T-helper 2 cell treated with Interferon-gamma antibody and Interleukin-4, amounts not matched to agents 5 μg/mL and 100 μg/mL, for 36 hours (primary cell): ENCODE results near the gene RFT1.

ENCODE experiments used
- DNase-seq: peaks from one replicate; pipeline ENCODE4 v3.0.0; 2021; ENCODE audit warnings: low spot score
- H3K27ac Mint-ChIP-seq: one replicate; pipeline ENCODE4 v1.8.0; 2021; ENCODE audit warnings: mild to moderate bottlenecking, mixed read lengths
- H3K27me3 Mint-ChIP-seq: one replicate; pipeline ENCODE4 v1.8.0; 2021; ENCODE audit warnings: low read depth, mixed read lengths
- H3K36me3 Mint-ChIP-seq: one replicate; pipeline ENCODE4 v1.8.0; 2021; ENCODE audit warnings: low read depth, mixed read lengths
- H3K4me1 Mint-ChIP-seq: one replicate; pipeline ENCODE4 v1.8.0; 2021; ENCODE audit warnings: low read depth, mixed read lengths
- H3K4me3 Mint-ChIP-seq: one replicate; pipeline ENCODE4 v1.8.0; 2022; ENCODE audit warnings: mild to moderate bottlenecking, moderate library complexity, mixed read lengths
- H3K9me3 Mint-ChIP-seq: one replicate; pipeline ENCODE4 v1.8.0; 2021; ENCODE audit warnings: mixed read lengths

Gene RFT1

GRCh38 chr3:53149006-53149690 lies 18.9 kb upstream of the RFT1 start:
- no peak for DNase-seq
- Mint-ChIP-seq H3K27me3 (peaks cover 7% of the 10 kb centered on the region), H3K4me3 (no peak overlapping the region), H3K27ac (no peak overlapping the region), H3K36me3 (no peaks in the 10 kb centered on the region), H3K9me3 (no peaks in the 10 kb centered on the region), H3K4me1 (no peaks in the 10 kb centered on the region)

GRCh38 chr3:53147903-53148400 lies 17.7 kb upstream of the RFT1 start:
- Mint-ChIP-seq H3K4me1 (no peaks in the 10 kb centered on the region), H3K36me3 (no peaks in the 10 kb centered on the region)

GRCh38 chr3:53147151-53147902 lies 17.1 kb upstream of the RFT1 start:
- Mint-ChIP-seq H3K27me3 (no peaks in the 10 kb centered on the region), H3K4me1 (no peaks in the 10 kb centered on the region), H3K36me3 (no peaks in the 10 kb centered on the region), H3K9me3 (no peaks in the 10 kb centered on the region), H3K4me3 (no peak overlapping the region), H3K27ac (no peak overlapping the region)
- DNase-seq = no peak

More at GRCh38 chr3:53147903-53148400, 17.7 kb upstream of the RFT1 start:
- Mint-ChIP-seq H3K9me3 (no peaks in the 10 kb centered on the region), H3K27me3 (no peaks in the 10 kb centered on the region), H3K27ac (no peak overlapping the region), H3K4me3 (no peak overlapping the region)
- no peak for DNase-seq

GRCh38 chr3:53146319-53146891 lies 16.2 kb upstream of the RFT1 start:
- DNase-seq = no peak
- Mint-ChIP-seq H3K4me1 (no peaks in the 10 kb centered on the region), H3K9me3 (no peaks in the 10 kb centered on the region), H3K27ac (no peak overlapping the region), H3K4me3 (no peak overlapping the region), H3K36me3 (no peaks in the 10 kb centered on the region), H3K27me3 (no peaks in the 10 kb centered on the region)

- no peaks in the 10 kb centered on the region for H3K36me3 Mint-ChIP-seq
Observed at GRCh38 chr3:53145713-53146080, 15.5 kb upstream of the RFT1 start.

GRCh38 chr3:53144862-53145712 lies 14.9 kb upstream of the RFT1 start:
- Mint-ChIP-seq H3K27me3 (no peaks in the 10 kb centered on the region), H3K4me1 (no peaks in the 10 kb centered on the region), H3K36me3 (no peaks in the 10 kb centered on the region), H3K9me3 (no peaks in the 10 kb centered on the region), H3K27ac (no peak overlapping the region), H3K4me3 (no peak overlapping the region)
- no peak for DNase-seq

More at GRCh38 chr3:53145713-53146080, 15.5 kb upstream of the RFT1 start:
- no peak for DNase-seq
- no peaks in the 10 kb centered on the region for H3K27me3 Mint-ChIP-seq
- no peaks in the 10 kb centered on the region for H3K9me3 Mint-ChIP-seq
- no peak overlapping the region for H3K27ac Mint-ChIP-seq
- H3K4me1 Mint-ChIP-seq = no peaks in the 10 kb centered on the region
- no peak overlapping the region for H3K4me3 Mint-ChIP-seq

GRCh38 chr3:53144446-53144845 lies 14.2 kb upstream of the RFT1 start:
- H3K27ac Mint-ChIP-seq = no peak overlapping the region
- no peaks in the 10 kb centered on the region for H3K4me1 Mint-ChIP-seq
- H3K36me3 Mint-ChIP-seq = no peaks in the 10 kb centered on the region
- H3K4me3 Mint-ChIP-seq = no peak overlapping the region
- H3K27me3 Mint-ChIP-seq = no peaks in the 10 kb centered on the region
- no peaks in the 10 kb centered on the region for H3K9me3 Mint-ChIP-seq
- DNase-seq = no peak

GRCh38 chr3:53142986-53143385 lies 12.8 kb upstream of the RFT1 start:
- Mint-ChIP-seq H3K27ac (no peak overlapping the region), H3K27me3 (no peaks in the 10 kb centered on the region), H3K4me3 (no peak overlapping the region), H3K9me3 (no peaks in the 10 kb centered on the region), H3K4me1 (no peaks in the 10 kb centered on the region), H3K36me3 (no peaks in the 10 kb centered on the region)
- DNase-seq = no peak

GRCh38 chr3:53140847-53141845 lies 10.9 kb upstream of the RFT1 start:
- no peak for DNase-seq
- no peak overlapping the region for H3K27ac Mint-ChIP-seq
- H3K36me3 Mint-ChIP-seq = no peaks in the 10 kb centered on the region
- H3K4me1 Mint-ChIP-seq = no peaks in the 10 kb centered on the region
- H3K27me3 Mint-ChIP-seq = no peaks in the 10 kb centered on the region
- no peak overlapping the region for H3K4me3 Mint-ChIP-seq
- no peaks in the 10 kb centered on the region for H3K9me3 Mint-ChIP-seq

GRCh38 chr3:53139906-53140846 lies 9.9 kb upstream of the RFT1 start:
- no peaks in the 10 kb centered on the region for H3K4me1 Mint-ChIP-seq
- no peaks in the 10 kb centered on the region for H3K27me3 Mint-ChIP-seq
- H3K9me3 Mint-ChIP-seq = no peaks in the 10 kb centered on the region
- DNase-seq = no peak
- H3K4me3 Mint-ChIP-seq = no peak overlapping the region
- no peak overlapping the region for H3K27ac Mint-ChIP-seq
- H3K36me3 Mint-ChIP-seq = no peaks in the 10 kb centered on the region

GRCh38 chr3:53137835-53138446 lies 7.7 kb upstream of the RFT1 start:
- Mint-ChIP-seq H3K27me3 (no peaks in the 10 kb centered on the region), H3K4me3 (no peak overlapping the region), H3K36me3 (no peaks in the 10 kb centered on the region), H3K27ac (no peak overlapping the region), H3K4me1 (peaks cover 2% of the 10 kb centered on the region), H3K9me3 (no peaks in the 10 kb centered on the region)
- DNase-seq = no peak

- Mint-ChIP-seq H3K27ac (no peak overlapping the region), H3K27me3 (no peaks in the 10 kb centered on the region), H3K4me3 (no peak overlapping the region), H3K9me3 (no peaks in the 10 kb centered on the region), H3K4me1 (peaks cover 2% of the 10 kb centered on the region), H3K36me3 (no peaks in the 10 kb centered on the region)
- no peak for DNase-seq
Observed at GRCh38 chr3:53137221-53137620, 7.0 kb upstream of the RFT1 start.
